H9 (cell line): ENCODE results near the gene ERFL. TPM values are rescaled to one million over a fixed set of nuclear protein-coding genes. Genes with fewer than 3 reads are reported as not detected.

Source experiments
- DNase-seq: peaks from one replicate; pipeline ENCODE4 v3.0.0-alpha.2; 2017
- H2AFZ ChIP-seq: one replicate; pipeline ENCODE4 v1.6.1; 2013; ENCODE audit warnings: mild to moderate bottlenecking, low read length, control low read depth, moderate library complexity
- H2AK5ac ChIP-seq: 2 replicates; pipeline ENCODE4 v1.6.1; 2013; ENCODE audit warnings: low read length, control low read depth, mixed read lengths; ENCODE audit not compliant: insufficient read length
- H2BK120ac ChIP-seq: one replicate; pipeline ENCODE4 v1.6.1; 2013; ENCODE audit warnings: low read depth, mild to moderate bottlenecking, low read length, control low read depth, inconsistent platforms; ENCODE audit not compliant: poor library complexity, severe bottlenecking
- H2BK12ac ChIP-seq: 2 replicates; pipeline ENCODE4 v1.6.1; 2013; ENCODE audit warnings: low read length, control low read depth, mixed read lengths, low read depth; ENCODE audit not compliant: insufficient read length
- H2BK15ac ChIP-seq: 2 replicates; pipeline ENCODE4 v1.6.1; 2013; ENCODE audit warnings: low read depth, low read length, control low read depth
- H2BK20ac ChIP-seq: one replicate; pipeline ENCODE4 v1.6.1; 2013; ENCODE audit warnings: low read depth, mild to moderate bottlenecking, low read length, control low read depth, inconsistent platforms; ENCODE audit not compliant: poor library complexity, severe bottlenecking
- H2BK5ac ChIP-seq: 2 replicates; pipeline ENCODE4 v1.6.1; 2013; ENCODE audit warnings: low read length, control low read depth, mixed read lengths; ENCODE audit not compliant: insufficient read length
- H3K14ac ChIP-seq: 2 replicates; pipeline ENCODE4 v1.6.1; 2013; ENCODE audit warnings: low read length, control low read depth; ENCODE audit not compliant: insufficient read depth
- H3K18ac ChIP-seq: 2 replicates; pipeline ENCODE4 v1.6.1; 2013; ENCODE audit warnings: low read depth, mild to moderate bottlenecking, mixed read lengths, low read length, control low read depth; ENCODE audit not compliant: insufficient read length
- H3K23ac ChIP-seq: 2 replicates; pipeline ENCODE4 v1.6.1; 2013; ENCODE audit warnings: low read length, control low read depth, mixed read lengths, low read depth; ENCODE audit not compliant: insufficient read length
- H3K23me2 ChIP-seq: 2 replicates; pipeline ENCODE4 v1.6.1; 2013; ENCODE audit warnings: low read depth, mild to moderate bottlenecking, mixed read lengths, low read length, control low read depth; ENCODE audit not compliant: insufficient read length, poor library complexity, severe bottlenecking
- H3K27ac ChIP-seq: 2 replicates; pipeline ENCODE4 v1.5.1; 2013; ENCODE audit warnings: low read length, control low read depth, mixed read lengths, low read depth; ENCODE audit not compliant: insufficient read length
- H3K27me3 ChIP-seq: 2 replicates; pipeline ENCODE4 v1.6.1; 2013; ENCODE audit warnings: low read length, control low read depth, inconsistent platforms; ENCODE audit not compliant: insufficient read depth
- H3K4ac ChIP-seq: 2 replicates; pipeline ENCODE4 v1.6.1; 2013; ENCODE audit warnings: low read depth, mild to moderate bottlenecking, control low read depth, inconsistent platforms, low read length, moderate library complexity
- H3K4me1 ChIP-seq: 2 replicates; pipeline ENCODE4 v1.6.1; 2013; ENCODE audit warnings: low read length, control low read depth, inconsistent platforms; ENCODE audit not compliant: insufficient read depth
- H3K4me2 ChIP-seq: 2 replicates; pipeline ENCODE4 v1.6.1; 2013; ENCODE audit warnings: low read length, control low read depth, mixed read lengths; ENCODE audit not compliant: insufficient read length, insufficient read depth
- H3K56ac ChIP-seq: 2 replicates; pipeline ENCODE4 v1.6.1; 2013; ENCODE audit warnings: low read depth, mild to moderate bottlenecking, mixed read lengths, low read length, control low read depth; ENCODE audit not compliant: insufficient read length
- H3K79me1 ChIP-seq: 2 replicates; pipeline ENCODE4 v1.6.1; 2013; ENCODE audit warnings: low read depth, mild to moderate bottlenecking, moderate library complexity, low read length, control low read depth, inconsistent platforms; ENCODE audit not compliant: insufficient read depth, poor library complexity, severe bottlenecking
- H3K79me2 ChIP-seq: 2 replicates; pipeline ENCODE4 v1.6.1; 2013; ENCODE audit warnings: low read length, control low read depth, inconsistent platforms; ENCODE audit not compliant: insufficient read depth
- H3K9ac ChIP-seq: 2 replicates; pipeline ENCODE4 v1.6.1; 2013; ENCODE audit warnings: low read length, control low read depth, mixed read lengths; ENCODE audit not compliant: insufficient read length; ENCODE audit errors: extremely low read depth
- H3K9me3 ChIP-seq: one replicate; pipeline ENCODE4 v1.6.1; 2013; ENCODE audit warnings: low read depth, low read length, inconsistent platforms; ENCODE audit not compliant: control insufficient read depth
- H3T11ph ChIP-seq: one replicate; pipeline ENCODE4 v1.6.1; 2013; ENCODE audit warnings: mild to moderate bottlenecking, low read length, control low read depth, inconsistent platforms
- H4K20me1 ChIP-seq: one replicate; pipeline ENCODE4 v1.6.1; 2013; ENCODE audit not compliant: control insufficient read depth, insufficient read length, insufficient read depth
- H4K5ac ChIP-seq: 2 replicates; pipeline ENCODE4 v1.6.1; 2013; ENCODE audit warnings: low read depth, mild to moderate bottlenecking, mixed read lengths, low read length, control low read depth; ENCODE audit not compliant: insufficient read length
- H4K8ac ChIP-seq: replicated peaks from 2 replicates; pipeline ENCODE4 v1.6.1; 2013; ENCODE audit warnings: low read length, control low read depth, mixed read lengths, low read depth; ENCODE audit not compliant: insufficient read length
- H4K91ac ChIP-seq: 2 replicates; pipeline ENCODE4 v1.6.1; 2013; ENCODE audit warnings: low read depth, mild to moderate bottlenecking, moderate library complexity, mixed read lengths, low read length, control low read depth; ENCODE audit not compliant: insufficient read length
- H3K27ac Mint-ChIP-seq, 3 experiments: 2 replicates in 2 of 3; 3 replicates in 1 of 3; pipeline ENCODE4 v1.8.0; 2020 to 2021; ENCODE audit warnings: mixed read lengths in 3 of 3, mild to moderate bottlenecking in 1 of 3, moderate library complexity in 1 of 3
- H3K27me3 Mint-ChIP-seq: 2 replicates; pipeline ENCODE4 v1.8.0; 2021; ENCODE audit warnings: low read depth, mild to moderate bottlenecking, moderate library complexity, mixed read lengths
- H3K36me3 Mint-ChIP-seq, 3 experiments: 2 replicates in 2 of 3; 3 replicates in 1 of 3; pipeline ENCODE4 v1.8.0; 2020 to 2021; ENCODE audit warnings: low read depth in 3 of 3, mixed read lengths in 3 of 3; ENCODE audit not compliant: insufficient read depth in 1 of 3
- H3K4me1 Mint-ChIP-seq, 2 experiments: 2 replicates each; pipeline ENCODE4 v1.8.0; 2020; ENCODE audit warnings: mixed read lengths in 2 of 2
- H3K4me3 Mint-ChIP-seq, 2 experiments: 2 replicates in 1 of 2; 3 replicates in 1 of 2; pipeline ENCODE4 v1.8.0; 2020 to 2021; ENCODE audit warnings: mild to moderate bottlenecking in 2 of 2, mixed read lengths in 2 of 2, moderate library complexity in 1 of 2
- H3K9me3 Mint-ChIP-seq, 2 experiments: 2 replicates in 1 of 2; 3 replicates in 1 of 2; pipeline ENCODE4 v1.8.0; 2020; ENCODE audit warnings: mild to moderate bottlenecking in 2 of 2, mixed read lengths in 2 of 2, moderate library complexity in 1 of 2
- CTCF ChIP-seq: fragments of 200-600 bp; sonication (generic); conservative IDR thresholded peaks from 3 replicates; pipeline ENCODE4 v1.8.0; 2021; ENCODE audit warnings: antibody characterized with exemption, mild to moderate bottlenecking
- WGBS: extraction: QIAGEN DNeasy Blood & Tissue Kit; methylation state at CpG from one replicate; pipeline ENCODE4 v1.1.7; 2013; ENCODE audit warnings: missing lambda C conversion rate, low lambda C conversion rate, mixed read lengths; ENCODE audit not compliant: insufficient read length; ENCODE audit errors: extremely low coverage; 5-methylcytosine and 5-hydroxymethylcytosine counted together
- total RNA-seq: library from RNA; stranded (reverse); gene quantifications from 2 replicates; pipeline ENCODE4 v1.2.1, GENCODE V29; 2021

Gene ERFL
- total RNA-seq, 1 experiment from 2014 or later: 0.22 TPM

- Histone ChIP-seq H3K4me2 (no peak overlapping the region), H3K9ac (no peak overlapping the region), H3K23me2 (no peaks in the 10 kb centered on the region), H2AFZ (no peak overlapping the region), H3K4ac (no peak overlapping the region), H3K27ac (no peak overlapping the region), H4K8ac (no peak overlapping the region), H3K9me3 (no peaks in the 10 kb centered on the region), H4K5ac (no peak overlapping the region), H3K18ac (no peak overlapping the region), H3K56ac (no peak overlapping the region), H3K79me1 (no peaks in the 10 kb centered on the region), H4K91ac (no peak overlapping the region), H3K79me2 (0 out of 2 replicates have a peak, but pooled peaks cover 2% of the 10 kb centered on the region), H3T11ph (no peak overlapping the region), H2BK12ac (no peak overlapping the region), H2AK5ac (no peak overlapping the region), H2BK120ac (no peak overlapping the region), H3K27me3 (no peaks in the 10 kb centered on the region), H3K23ac (no peak overlapping the region), H4K20me1 (no peaks in the 10 kb centered on the region), H2BK15ac (no peak overlapping the region), H3K14ac (no peak overlapping the region), H2BK5ac (no peak overlapping the region), H3K4me1 (peaks cover 8% of the 10 kb centered on the region), H2BK20ac (no peak overlapping the region)
- TF ChIP-seq CTCF: no peak
- no CpG with 5 or more reads among the region's 4 CpGs for WGBS
- Mint-ChIP-seq H3K36me3 (peaks cover 3 to 31% (median 9%) of the 10 kb centered on the region in 3 experiments; a peak in 5 of 7 replicates), H3K4me1 (peaks cover 16 to 43% of the 10 kb centered on the region in 2 experiments), H3K4me3 (no peak overlapping the region), H3K27me3 (no peaks in the 10 kb centered on the region; the same call in 1 of the 2 replicates), H3K27ac (no peak overlapping the region), H3K9me3 (no peaks in the 10 kb centered on the region; a peak in 1 of 5 replicates)
- DNase-seq: no peak
Measured at GRCh38 chr19:41890936-41891335, 37.3 kb downstream of the ERFL start.
